ENCODE data around the gene RGL2. TPM values are rescaled to one million over a fixed set of nuclear protein-coding genes. Genes with fewer than 3 reads are reported as not detected.
A peak's percentile ranks its signal among the peaks of the same experiment; 100 is the strongest.

Gene RGL2
- total and polyA plus RNA-seq, 2 donors (not counting 3 experiments of a cell fraction or from before 2014, with no cell fraction given): 87.7 to 90.3 TPM

GRCh38 chr6:33313105-33313708 lies 14.5 kb upstream of the RGL2 start:
- Histone ChIP-seq H3K79me2 (ENCODE audit: control insufficient read depth, insufficient read depth, low read length) (peaks cover 14% of the 10 kb centered on the region), H3K9ac (replicated peaks; ENCODE audit: extremely low read depth, insufficient read depth, low read length) (peak overlapping the region; percentile 69), H3K4me2 (ENCODE audit: insufficient read depth, low read length) (peak overlapping the region; percentile 92), H3K27me3 (ENCODE audit: control insufficient read depth in 2 of 2, insufficient read depth in 2 of 2, low read length in 2 of 2) (no peaks in the 10 kb centered on the region), H3K4me3 (replicated peaks in 1 of 3; ENCODE audit: insufficient read depth in 1 of 3, low read depth in 1 of 3, low read length in 3 of 3) (peak overlapping the region; percentile 37 to 96 (median 65)), H3K27ac (ENCODE audit: insufficient read depth, low read depth, low read length) (peak overlapping the region; percentile 48), H3K36me3 (ENCODE audit: control insufficient read depth in 2 of 2, extremely low read depth in 1 of 2, insufficient read depth in 2 of 2, low read length in 2 of 2) (no peaks in the 10 kb centered on the region), H2AFZ (ENCODE audit: low read depth, low read length) (peak overlapping the region; percentile 25), H3K9me1 (replicated peaks; ENCODE audit: control insufficient read depth, extremely low read depth, insufficient read depth, low read length) (no peaks in the 10 kb centered on the region), H3K9me3 (replicated peaks; ENCODE audit: control insufficient read depth, insufficient read depth, low read length) (no peaks in the 10 kb centered on the region), H4K20me1 (replicated peaks; ENCODE audit: control insufficient read depth, extremely low read depth, insufficient read depth, low read length) (no peaks in the 10 kb centered on the region), H3K4me1 (ENCODE audit: control insufficient read depth, extremely low read depth, insufficient read depth, low read length) (peaks cover 18% of the 10 kb centered on the region)
- no TSS peak for BruUV-seq (replicated peaks)
- no peak for TF ChIP-seq POLR2A (IDR thresholded peaks at IDR 0.05; ENCODE audit: low read depth, low read length)
- TF ChIP-seq EZH2 (IDR thresholded peaks at IDR 0.05; ENCODE audit: borderline replicate concordance, low read depth, low read length, severe bottlenecking): no peak
- TF ChIP-seq GATA2 (IDR thresholded peaks at IDR 0.05; ENCODE audit: insufficient read depth, insufficient read length, low read depth, low read length): no peak
- peak; percentile 51 for TF ChIP-seq POLR2AphosphoS5 (IDR thresholded peaks at IDR 0.05; ENCODE audit: insufficient read depth, low read depth, low read length)
- TF ChIP-seq, protein P1, sequence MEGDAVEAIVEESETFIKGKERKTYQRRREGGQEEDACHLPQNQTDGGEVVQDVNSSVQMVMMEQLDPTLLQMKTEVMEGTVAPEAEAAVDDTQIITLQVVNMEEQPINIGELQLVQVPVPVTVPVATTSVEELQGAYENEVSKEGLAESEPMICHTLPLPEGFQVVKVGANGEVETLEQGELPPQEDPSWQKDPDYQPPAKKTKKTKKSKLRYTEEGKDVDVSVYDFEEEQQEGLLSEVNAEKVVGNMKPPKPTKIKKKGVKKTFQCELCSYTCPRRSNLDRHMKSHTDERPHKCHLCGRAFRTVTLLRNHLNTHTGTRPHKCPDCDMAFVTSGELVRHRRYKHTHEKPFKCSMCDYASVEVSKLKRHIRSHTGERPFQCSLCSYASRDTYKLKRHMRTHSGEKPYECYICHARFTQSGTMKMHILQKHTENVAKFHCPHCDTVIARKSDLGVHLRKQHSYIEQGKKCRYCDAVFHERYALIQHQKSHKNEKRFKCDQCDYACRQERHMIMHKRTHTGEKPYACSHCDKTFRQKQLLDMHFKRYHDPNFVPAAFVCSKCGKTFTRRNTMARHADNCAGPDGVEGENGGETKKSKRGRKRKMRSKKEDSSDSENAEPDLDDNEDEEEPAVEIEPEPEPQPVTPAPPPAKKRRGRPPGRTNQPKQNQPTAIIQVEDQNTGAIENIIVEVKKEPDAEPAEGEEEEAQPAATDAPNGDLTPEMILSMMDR (IDR thresholded peaks at IDR 0.05; ENCODE audit: extremely low read depth in 1 of 2, insufficient read depth in 1 of 2, low read depth in 1 of 2, low read length in 2 of 2): peak in 1 of 2 donors; percentile 1
- dilution Hi-C loops (cut with MboI; ENCODE audit: extremely low pct_ligation_motif_present, low sequenced_read_pairs) (no loop called here), intact Hi-C loops (cut with micrococcal nuclease) (loop anchor here (2.0 to 10.0 kb wide), 3 partner anchors 36 to 262 kb away; partner anchors contain the start of genes B3GALT4, HSD17B8, RXRB and SLC39A7)
- CTCF ChIA-PET: interaction anchor here (0.8 to 2.6 kb wide), 4 partner anchors 12 to 36 kb away, joined by 5 to 19 read pairs (median 8); partner anchors contain the start of genes B3GALT4 and RGL2
- DNase-seq (ENCODE audit: low read depth, low spot score) (peak; percentile 49), FAIRE-seq (no peak)
- POLR2A ChIA-PET: no interaction called here

All from endothelial cell of umbilical vein (primary cell).